CD4-positive, alpha-beta T cell treated with Interleukin-4 for 4 hours (primary cell): ENCODE data around the gene TBC1D5.
"Not testable (repeated sequence)": the region's sequence is repeated elsewhere in the genome, so short reads cannot be mapped to it uniquely, and the experiment has no call there.

Experiments used
- DNase-seq: peaks from one replicate; pipeline ENCODE4 v3.0.0-alpha.2; 2020

Gene TBC1D5

DNA sequence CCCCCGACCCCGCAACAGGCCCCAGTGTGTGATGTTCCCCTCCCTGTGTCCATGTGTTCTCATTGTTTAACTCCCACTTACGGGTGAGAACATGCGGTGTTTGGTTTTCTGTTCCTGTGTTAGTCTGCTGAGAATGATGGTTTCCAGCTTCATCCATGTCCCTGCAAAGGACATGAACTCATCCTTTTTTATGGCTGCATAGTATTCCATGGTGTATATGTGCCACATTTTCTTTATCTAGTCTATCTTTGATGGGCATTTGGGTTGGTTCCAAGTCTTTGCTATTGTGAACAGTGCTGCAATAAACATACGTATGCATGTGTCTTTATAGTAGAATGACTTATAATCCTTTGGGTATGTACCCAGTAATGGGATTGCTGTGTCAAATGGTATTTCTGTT lies 349.9 kb downstream of the TBC1D5 start:
- DNase-seq, result not testable (repeated sequence)

DNA sequence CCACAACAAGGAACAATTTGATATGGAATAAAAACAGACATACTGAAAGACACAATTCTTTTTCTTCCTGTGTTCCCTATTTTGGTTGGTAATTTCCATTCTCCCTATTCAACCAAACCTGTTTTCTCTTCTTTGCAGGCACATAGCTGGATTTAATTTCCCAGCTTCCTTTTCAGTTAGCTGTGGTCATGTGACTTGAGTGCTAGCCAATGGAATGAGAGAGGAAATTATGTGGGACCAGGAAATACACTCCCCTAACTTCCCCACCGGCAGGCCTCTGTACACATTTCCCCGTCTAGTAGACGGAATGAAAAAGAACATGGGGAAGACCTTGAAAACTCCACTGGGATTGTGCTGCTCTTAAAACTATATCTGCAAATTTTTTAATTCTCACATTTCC lies 351.6 kb downstream of the TBC1D5 start:
- no peak for DNase-seq

DNA sequence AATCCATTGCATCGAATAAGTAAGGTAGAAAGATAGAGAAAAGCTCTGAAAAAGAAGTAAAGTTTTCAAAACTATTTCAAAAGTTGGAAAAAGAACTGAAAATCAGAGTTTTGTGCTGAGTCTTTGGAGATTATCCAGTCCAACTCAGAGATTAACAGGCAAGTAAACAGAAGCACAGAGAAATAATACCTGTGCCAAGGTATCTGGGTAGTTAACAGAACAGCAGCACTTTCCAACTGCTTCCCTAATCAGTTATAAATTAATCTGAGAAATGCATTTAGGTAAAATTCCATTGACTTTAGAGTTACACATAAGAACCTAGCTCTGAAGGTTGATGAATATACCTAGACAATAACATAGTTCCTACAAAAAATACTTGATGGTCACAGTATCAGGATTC lies 355.3 kb downstream of the TBC1D5 start:
- no peak for DNase-seq

DNA sequence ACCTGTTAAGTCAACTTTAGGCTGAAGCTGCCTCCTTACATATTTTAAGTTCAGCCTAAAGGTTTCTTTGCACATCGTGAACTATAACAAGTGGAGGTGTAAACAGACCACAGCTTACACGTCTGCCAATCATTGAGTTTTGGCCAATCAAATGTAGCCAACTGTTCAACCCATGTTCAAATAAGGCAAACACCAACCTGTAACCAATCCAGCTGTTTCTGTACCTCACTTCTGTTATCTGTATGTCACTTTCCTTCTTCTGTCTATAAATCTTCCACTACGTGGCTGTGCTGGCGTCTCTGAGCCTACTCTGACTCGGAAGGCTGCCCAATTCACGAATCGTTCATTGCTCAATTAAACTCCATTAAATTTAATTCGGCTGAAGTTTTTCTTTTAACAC lies 356.0 kb downstream of the TBC1D5 start:
- DNase-seq, result no peak

DNA sequence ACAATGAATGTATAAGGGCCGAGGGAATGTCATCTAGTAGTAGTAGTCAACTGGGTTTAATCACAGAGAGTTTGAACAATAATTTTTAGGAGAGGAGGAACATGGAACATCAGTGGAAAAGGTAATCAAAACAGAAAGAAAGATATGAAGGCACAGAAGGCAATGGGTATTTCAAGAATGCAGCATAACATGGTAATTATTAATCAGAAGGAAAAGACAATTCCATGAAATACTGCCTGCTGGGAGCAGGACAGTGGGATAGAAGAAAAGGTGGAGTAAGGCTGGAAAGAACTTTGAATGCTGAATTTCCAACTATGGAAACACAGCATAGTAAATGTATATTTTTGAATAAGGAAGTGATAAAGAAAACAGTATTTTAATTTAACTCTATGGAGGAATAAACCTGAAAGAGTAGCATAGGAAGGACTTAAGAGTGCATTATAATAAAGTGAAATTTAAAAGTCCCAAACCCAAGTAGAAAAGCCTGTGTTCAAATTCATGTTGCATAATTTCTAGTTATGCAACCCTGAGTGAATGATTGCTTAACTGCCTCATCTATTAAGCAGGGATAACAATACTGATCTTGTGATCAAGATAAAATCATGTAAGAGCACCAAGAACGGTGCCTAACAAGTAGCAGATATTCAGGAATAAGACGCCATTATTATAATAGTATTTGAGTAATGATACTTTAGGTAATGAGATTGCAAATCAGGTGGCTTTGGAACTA lies 357.7 kb downstream of the TBC1D5 start:
- no peak for DNase-seq

DNA sequence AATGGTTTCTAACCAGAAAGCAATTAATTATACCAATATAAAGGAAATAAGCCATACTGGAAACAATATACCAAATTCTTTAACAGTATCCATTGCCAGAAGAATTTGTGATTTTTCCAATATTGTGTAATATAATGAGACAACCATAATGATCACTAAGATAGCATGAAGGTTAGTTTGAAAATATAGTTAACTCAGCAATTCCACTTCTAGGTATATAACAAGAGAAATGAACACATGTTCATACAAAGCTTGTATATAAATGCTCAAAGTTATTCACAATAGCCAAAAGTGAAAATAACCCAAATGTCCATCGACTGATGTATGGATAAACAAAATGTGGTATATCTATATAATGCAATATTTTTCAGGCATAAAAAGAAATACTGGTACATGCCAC lies 369.1 kb downstream of the TBC1D5 start:
- no peak for DNase-seq

DNA sequence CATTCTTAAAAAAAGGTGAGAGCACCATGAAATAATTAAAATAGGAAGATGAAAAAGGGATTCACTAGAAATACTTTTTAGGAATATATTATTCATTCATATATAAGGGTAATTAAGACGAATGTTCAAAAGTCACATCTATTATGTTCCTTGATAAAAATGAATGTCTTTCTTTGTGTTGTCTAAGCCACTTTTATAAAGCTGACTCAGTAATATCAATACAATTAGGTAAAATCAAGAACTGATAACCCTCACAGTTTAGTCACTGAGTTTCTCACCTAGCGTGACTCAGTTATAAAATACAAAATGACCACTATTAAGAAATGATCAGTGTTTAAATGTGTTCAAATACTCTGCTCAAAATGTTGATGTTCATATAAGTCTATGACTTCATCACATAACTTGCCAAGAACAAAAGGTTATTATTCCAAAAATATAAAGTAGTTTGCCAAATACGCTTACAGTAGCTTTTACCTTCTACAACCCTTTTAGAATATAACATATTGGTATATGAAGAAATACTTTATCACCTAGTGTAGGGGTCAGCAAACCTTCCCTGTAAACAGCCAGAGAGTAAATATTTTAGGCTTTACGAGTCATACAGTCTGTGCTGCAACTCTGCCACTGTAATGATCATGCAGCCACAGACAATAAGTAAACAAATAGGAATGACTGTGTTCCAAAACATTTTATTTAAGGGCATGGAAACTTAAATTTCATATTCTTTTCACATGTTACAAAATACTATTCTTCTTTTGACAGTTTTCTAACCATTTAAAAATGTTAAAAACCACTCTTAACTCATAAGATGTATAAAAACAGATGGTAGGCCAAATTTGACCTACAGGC lies 369.8 kb downstream of the TBC1D5 start:
- DNase-seq, result no peak

DNA sequence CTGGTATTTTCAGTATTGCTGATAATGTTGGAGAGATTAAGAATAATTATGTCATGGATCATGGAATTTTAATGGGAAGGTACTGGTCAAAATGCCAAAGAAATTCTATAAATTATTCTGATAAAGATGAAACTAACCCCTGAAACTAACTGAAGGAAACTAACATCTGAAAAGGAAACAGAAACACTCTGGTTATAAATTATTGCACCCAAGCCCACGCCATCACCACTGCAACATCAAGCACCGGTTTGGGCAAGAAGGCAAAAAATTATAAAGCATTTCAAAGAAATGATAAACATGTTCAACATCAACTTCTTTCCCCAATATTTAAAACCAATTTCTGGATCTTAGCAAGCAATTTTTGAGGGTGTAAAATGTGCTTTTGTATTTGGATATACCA lies 372.5 kb downstream of the TBC1D5 start:
- no peak for DNase-seq

DNA sequence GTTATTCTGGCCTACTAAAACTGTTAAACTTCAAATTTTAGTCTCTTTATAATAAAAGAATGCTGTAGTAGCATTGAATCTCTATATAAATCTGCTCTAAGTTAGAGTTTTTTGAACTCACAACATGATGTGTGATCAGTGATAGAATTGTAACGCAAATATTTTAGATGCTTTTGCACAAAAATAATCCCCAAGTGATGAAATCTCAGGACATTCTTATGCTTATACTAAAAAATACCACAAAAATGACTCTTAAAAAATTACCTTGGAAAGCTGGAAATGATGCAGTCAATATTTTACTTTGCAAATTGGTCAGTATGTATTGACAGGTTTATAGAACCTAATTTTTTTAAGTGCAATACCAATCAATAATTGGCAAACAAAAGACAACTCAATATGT lies 375.3 kb downstream of the TBC1D5 start:
- no peak for DNase-seq

DNA sequence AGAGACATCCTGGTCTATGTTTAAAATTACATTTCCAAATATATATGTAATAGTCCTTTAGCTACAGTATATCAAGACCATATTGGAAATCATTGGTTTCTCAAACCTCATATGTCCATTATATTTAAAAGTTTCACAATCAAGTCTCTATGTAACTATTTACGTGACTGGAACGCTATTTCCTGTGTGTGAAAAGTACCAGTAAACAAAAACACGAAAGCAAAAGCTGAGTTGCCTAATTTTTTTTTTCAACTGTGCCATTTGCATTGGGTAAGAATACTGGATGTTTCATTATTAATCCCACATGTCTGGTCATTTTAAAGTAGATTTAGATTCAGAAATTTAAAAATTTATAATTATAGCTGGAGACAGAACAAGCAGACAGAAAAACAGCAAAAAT lies 381.4 kb downstream of the TBC1D5 start:
- no peak for DNase-seq

DNA sequence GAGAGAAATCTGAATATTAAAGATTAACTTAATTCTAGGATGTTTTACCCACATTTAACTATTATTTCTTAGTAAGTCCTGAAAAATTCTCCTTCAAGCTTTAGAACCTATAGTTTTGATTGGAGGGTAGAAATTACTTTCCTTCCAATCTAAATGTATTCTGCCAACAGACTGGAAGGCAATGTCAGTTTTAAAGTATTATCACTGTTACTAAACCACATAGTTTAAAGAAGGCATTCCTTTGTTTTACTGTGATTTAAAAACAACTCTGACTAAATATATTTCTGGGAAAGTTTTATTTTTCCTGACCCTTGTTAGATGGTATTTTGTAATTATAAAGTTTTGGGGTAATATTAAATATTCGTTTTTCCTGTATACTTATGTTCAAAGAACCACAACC lies 382.5 kb downstream of the TBC1D5 start:
- no peak for DNase-seq

DNA sequence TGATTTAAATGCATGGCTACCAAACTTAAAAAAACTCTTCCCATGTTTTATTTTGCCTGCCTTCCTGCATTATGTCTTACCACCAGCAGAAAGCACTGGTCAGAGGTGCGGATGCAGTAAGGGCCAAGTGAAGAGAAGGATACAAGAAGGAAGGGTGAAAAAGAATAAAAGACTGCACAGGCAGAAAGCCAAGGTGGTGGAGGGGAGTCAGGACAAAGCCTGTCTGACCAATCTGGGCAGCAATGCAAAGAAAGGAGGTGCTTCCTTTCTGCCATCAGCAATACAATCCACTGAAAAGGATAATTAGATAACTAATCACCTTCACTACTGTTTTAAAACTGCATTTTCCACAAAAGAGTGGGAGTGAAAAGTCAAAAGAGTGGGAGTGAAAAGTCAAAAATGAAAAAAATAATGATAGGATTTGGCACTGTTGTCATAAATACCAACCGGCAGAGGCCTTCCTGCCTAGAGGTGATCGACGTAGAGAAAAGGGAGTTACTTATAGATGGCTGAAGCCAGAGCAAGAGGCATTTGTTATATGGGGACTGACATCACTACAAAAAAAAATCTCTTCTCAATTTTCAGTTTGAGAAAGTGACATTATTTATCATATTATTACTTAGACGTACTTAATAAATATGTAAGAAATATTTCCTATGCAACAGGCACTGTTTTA lies 385.3 kb downstream of the TBC1D5 start:
- DNase-seq, result no peak

DNA sequence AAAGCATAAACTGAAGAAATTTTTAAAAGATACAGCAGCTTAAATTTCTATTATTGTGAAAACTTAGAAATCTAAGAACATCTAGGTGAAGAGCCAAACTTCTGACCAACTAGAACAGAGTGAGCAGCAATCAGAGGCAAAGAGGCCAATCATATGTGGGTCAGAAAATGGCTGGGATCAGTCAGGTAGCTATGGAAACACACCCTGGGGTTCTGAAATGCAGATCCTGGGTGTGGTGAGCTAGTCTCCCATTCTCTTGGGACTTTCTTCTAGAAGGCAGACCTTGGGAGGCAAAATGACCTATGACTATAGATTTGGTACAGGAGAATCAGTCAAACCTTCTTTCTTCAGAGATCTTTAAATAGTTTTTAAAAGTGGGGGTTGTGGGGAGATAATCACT lies 385.8 kb downstream of the TBC1D5 start:
- DNase-seq, result no peak

DNA sequence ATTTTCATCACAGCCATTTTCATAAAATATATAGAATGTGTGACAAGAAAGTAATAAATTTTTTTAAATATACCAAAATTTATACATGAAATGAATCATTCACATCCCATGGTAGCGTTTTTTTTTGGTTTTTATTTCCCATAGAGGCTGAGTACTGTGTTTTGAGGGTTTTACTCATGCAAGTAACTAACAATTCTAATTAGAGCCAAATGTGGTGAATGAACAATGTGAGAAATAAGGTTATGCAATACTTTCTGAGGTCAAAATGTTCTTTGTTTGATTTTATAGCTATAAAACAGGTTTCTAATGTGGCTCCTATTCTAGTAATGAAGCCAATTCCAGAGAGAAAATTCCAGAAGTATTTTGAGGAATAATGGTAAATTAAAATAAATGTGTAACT lies 386.8 kb downstream of the TBC1D5 start:
- no peak for DNase-seq

DNA sequence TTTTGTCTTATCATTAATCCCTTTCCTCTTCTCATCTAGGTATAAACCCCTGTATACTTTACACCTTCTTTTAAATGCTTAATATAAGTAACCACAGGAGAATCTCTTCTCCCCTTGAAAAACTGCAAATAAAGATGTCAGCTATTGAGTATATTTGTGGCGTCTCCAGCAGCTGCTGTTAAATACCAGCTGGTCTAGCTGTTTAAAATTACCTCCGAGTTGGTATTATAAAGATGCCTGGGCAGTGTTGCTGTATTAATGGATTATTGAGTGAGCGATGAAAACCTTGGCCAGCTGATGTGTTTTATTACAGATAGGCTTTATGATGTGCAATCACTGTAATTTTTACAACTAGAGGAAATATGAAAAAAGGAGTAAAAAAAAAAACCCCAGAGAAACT lies 388.1 kb downstream of the TBC1D5 start:
- no peak for DNase-seq

DNA sequence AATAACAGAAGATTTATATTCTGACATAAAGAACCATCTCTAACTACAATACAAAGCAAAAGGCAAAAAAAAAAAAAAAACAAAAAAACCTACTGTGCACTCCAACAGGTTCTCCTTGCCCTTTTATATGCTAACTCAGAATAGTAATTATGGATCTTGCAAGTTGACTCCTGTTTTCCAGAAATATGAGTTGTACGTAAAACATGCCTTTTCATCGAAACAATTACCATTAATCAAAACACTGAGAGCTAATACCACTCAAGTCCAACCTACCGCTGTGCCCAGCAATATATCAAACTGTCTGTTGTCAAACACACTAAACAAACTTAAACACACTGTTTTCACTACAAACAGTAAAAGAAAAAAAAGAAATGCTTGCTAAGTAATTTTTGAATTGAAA lies 389.8 kb downstream of the TBC1D5 start:
- no peak for DNase-seq

DNA sequence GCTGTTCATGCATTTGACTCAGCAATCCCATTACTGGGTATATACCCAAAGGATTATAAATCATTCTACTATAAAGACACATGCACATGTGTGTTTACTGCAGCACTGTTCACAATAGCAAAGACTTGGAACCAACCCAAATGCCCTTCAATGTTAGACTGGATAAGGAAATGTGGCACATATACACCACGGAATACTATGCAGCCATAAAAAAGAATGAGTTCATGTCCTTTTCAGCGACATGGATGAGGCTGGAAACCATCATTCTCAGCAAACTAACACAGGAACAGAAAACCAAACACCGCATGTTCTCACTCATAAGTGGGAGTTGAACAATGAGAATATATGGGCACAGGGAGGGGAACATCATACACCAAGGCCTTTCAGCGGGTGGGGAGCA lies 391.2 kb downstream of the TBC1D5 start:
- not testable (repeated sequence) for DNase-seq

DNA sequence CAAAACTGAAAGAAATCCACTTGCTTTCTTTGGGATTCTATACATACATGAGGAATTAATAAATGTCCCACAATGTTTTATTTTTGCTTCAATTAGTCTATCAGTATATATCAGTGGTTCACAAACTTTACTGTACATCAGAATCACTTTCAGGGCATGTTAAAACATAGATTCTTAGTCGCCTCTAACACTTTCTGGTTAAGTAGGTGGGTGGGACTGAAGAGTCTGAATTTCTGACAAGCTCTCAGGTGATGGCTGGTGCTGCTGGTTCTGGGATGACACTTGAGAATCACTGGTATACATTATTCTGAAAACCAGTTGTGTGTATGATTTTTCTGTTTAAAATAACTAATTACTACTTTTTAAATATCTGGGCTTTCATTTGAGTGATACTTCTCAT lies 393.3 kb downstream of the TBC1D5 start:
- no peak for DNase-seq

DNA sequence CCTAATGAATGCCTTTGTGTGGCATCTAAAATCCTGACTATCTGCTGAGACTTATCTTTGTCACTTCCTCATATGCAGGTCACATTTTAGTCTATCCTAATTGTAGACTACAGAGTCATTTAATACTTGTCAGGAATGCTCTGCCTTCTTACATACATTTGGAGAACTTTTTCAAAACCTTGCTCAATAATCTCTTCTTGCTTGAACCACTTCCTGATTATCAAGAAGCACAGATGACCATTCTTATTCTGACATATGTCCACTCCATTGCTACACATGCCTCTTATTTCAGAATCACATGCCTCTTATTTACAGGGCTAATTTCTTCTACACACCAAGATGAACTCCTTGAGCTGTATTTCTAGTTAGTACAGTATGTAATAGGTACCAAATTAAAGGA lies 400.3 kb downstream of the TBC1D5 start:
- no peak for DNase-seq

DNA sequence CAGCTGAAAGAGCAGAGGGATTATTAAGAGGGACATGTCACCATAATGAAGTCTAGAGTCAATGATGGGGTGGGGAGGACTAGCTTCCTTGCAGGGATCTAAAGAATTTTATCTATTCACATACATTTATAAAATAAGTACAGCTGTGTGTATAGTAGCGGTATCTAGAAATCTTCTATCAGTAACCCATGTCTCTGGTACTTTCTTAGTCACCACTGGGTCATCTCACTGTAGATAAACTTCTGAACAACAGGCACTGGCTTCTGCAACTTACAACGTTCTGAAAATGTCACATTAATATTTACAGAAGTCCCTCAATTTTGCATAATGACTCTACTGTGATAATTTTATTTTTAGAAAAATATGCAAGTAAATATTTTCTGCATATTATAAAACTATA lies 401.7 kb downstream of the TBC1D5 start:
- DNase-seq, result no peak

DNA sequence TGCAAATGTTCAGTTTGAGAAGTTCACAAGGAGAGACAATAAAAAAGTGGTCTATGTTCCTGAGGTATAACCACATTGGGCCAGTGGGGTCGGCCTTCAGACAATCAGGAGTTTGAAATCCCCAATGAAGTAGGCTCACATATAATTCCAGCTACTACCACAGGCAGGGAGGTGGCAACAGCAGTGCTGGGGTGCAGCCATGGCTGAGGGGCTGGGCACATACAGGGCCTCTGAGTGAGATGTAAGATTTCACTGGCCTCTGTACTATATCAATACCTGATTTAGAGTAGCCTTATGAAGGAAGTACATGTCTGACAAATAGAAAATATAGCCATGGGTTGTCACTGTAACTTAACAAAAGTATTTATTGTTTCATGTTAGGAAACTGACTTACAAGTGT lies 402.2 kb downstream of the TBC1D5 start:
- no peak for DNase-seq

DNA sequence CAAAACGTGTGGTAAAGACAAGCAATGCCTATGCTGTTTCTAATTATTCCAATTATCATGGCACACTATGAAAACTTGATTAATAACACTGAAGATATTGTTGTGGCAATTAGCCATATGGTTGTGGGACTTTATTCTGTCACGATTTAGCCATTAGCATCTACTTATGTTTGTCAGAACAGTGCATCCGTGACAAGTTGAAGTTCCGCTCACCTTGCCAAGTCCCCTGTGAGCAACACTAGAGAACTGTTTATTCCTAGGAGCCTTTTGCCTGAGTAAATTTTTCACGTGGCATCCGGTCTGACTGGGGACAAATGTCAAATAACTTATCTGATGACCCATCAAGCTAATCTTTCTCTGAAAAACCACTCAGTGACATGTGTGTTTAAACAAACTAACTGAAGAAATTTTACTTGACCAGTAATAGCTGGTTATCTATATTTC lies 403.3 kb downstream of the TBC1D5 start:
- no peak for DNase-seq

DNA sequence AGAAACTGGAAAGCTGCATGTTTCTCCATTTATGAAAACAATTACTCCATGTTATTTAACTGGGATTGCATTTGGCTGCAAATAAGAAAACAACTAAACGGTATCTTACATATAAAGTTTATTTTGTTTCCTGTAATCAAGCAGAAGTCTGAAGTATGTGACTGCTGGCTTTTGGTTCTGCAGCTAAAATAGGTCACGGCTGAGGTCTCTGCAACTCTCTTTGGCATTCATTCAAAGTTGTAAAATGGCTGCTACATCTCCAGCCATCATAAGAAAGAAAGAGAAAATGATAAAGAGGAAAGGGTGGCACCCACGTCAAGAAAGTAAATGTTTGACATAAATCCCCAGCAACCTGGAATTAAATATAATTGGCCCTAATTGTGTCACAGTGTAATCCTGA lies 406.1 kb downstream of the TBC1D5 start:
- no peak for DNase-seq

DNA sequence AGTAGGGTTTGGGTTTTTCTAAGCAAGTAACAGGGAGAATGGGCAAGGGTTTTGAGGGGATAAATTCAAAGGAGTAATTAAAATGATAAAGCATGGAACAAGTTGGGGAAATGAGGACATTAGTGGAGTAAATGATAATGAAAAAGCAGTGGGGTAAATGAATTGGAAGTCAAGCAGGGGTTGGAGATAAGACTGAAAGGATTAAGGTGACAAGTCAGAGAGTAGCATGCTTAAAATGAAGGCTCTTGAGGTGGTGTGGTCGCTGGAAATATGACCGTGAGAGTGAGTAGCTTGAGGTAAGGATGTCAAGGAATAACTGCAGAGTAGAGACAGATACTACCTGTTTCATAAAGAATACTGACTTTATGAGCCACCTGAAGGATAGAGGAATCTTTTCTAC lies 408.5 kb downstream of the TBC1D5 start:
- DNase-seq, result no peak
